OCI-LY7 (cell line): ENCODE data around the gene PKN2. TPM values are rescaled to one million over a fixed set of nuclear protein-coding genes. Genes with fewer than 3 reads are reported as not detected.

Experiments used
- BruUV-seq: library from RNA; stranded (reverse); fragments of 400-500 nt; replicated peaks from 2 replicates; lab custom pipeline; 2021; lab: Mats Ljungman, UMichigan
- CTCF ChIA-PET: fragments of 300-600 bp; sonication (Branson Sonifier 250); formaldehyde crosslinking; loops from one replicate; lab custom pipeline; 2022; ENCODE audit warnings: antibody characterized with exemption; ENCODE audit not compliant: unreplicated experiment; lab: Charles Lee
- POLR2A ChIA-PET: fragments of 300-600 bp; sonication (Branson Sonifier 250); formaldehyde crosslinking; loops from one replicate; lab custom pipeline; 2022; ENCODE audit warnings: antibody characterized with exemption; lab: Charles Lee
- DNase-seq: peaks from one replicate; pipeline ENCODE4 v3.0.0-alpha.2; 2015; ENCODE audit warnings: low spot score
- H2AFZ ChIP-seq: fragments of 200-600 bp; sonication (generic), shearing (Covaris generic); 2 replicates; pipeline ENCODE4 v1.6.1; 2014; ENCODE audit warnings: mild to moderate bottlenecking, antibody characterized with exemption, low read length, moderate library complexity
- H3K27ac ChIP-seq: fragments of 200-600 bp; sonication (generic); 2 replicates; pipeline ENCODE4 v1.5.1; 2014; ENCODE audit warnings: mixed run types, low read depth, mild to moderate bottlenecking, moderate library complexity, low read length, inconsistent platforms; ENCODE audit not compliant: poor library complexity, severe bottlenecking
- H3K36me3 ChIP-seq: fragments of 200-600 bp; sonication (generic); 2 replicates; pipeline ENCODE4 v1.6.1; 2014; ENCODE audit warnings: mild to moderate bottlenecking, antibody characterized with exemption, low read length, moderate library complexity, mixed read lengths; ENCODE audit not compliant: insufficient read depth
- H3K4me1 ChIP-seq: fragments of 200-600 bp; sonication (generic); 2 replicates; pipeline ENCODE4 v1.5.1; 2014; ENCODE audit warnings: mild to moderate bottlenecking, low read length; ENCODE audit not compliant: insufficient read depth, poor library complexity, severe bottlenecking
- H3K4me2 ChIP-seq: fragments of 200-600 bp; sonication (generic); 2 replicates; pipeline ENCODE4 v1.6.1; 2014; ENCODE audit warnings: mild to moderate bottlenecking, low read length
- H3K4me3 ChIP-seq: fragments of 200-600 bp; sonication (generic); 2 replicates; pipeline ENCODE4 v1.5.1; 2014; ENCODE audit warnings: mild to moderate bottlenecking, low read depth, low read length; ENCODE audit not compliant: poor library complexity, severe bottlenecking
- H3K79me2 ChIP-seq: fragments of 200-600 bp; sonication (generic); 2 replicates; pipeline ENCODE4 v1.6.1; 2016; ENCODE audit warnings: low read depth, mild to moderate bottlenecking, low read length, moderate library complexity, mixed read lengths; ENCODE audit not compliant: insufficient read depth
- H3K9me2 ChIP-seq: fragments of 200-600 bp; sonication (generic); 2 replicates; pipeline ENCODE4 v1.6.1; 2016; ENCODE audit warnings: mild to moderate bottlenecking, low read length, mixed read lengths; ENCODE audit not compliant: insufficient read depth
- H3K9me3 ChIP-seq: fragments of 200-600 bp; sonication (generic); 2 replicates; pipeline ENCODE4 v1.6.1; 2014; ENCODE audit warnings: mild to moderate bottlenecking, mixed run types, low read length, mixed read lengths
- H4K20me1 ChIP-seq: fragments of 200-600 bp; sonication (generic); 2 replicates; pipeline ENCODE4 v1.6.1; 2014; ENCODE audit warnings: mild to moderate bottlenecking, antibody characterized with exemption, low read length, moderate library complexity, mixed read lengths; ENCODE audit not compliant: insufficient read depth
- EZH2phosphoT487 ChIP-seq: fragments of 200-600 bp; sonication (generic); IDR thresholded peaks from 2 replicates; pipeline ENCODE4 v1.6.1; 2018; ENCODE audit warnings: low read depth, borderline replicate concordance, mild to moderate bottlenecking, mixed run types, antibody characterized with exemption, low read length, moderate library complexity, mixed read lengths
- intact Hi-C: fragments of 100-400 bp; cut with micrococcal nuclease; formaldehyde crosslinking; loops from one replicate; pipeline ENCODE4 v1.10.0; 2022; ENCODE audit not compliant: unreplicated experiment
- total RNA-seq, 2 experiments: library from RNA; depleted of rRNA in 1 of 2; stranded (reverse); fragments of >200 nt in 1 of 2; shearing (Covaris generic) in 1 of 2; gene quantifications; 2 replicates each; pipeline ENCODE4 v1.2.3, GENCODE V29; 2014 to 2022
- TF ChIP-seq, protein P1 (sequence below): fragments of 200-600 bp; sonication (generic); conservative IDR thresholded peaks from 2 replicates; pipeline ENCODE4 v1.5.1; 2014; ENCODE audit warnings: mild to moderate bottlenecking, antibody characterized with exemption, low read length, moderate library complexity, mixed read lengths

PKN2 gene
- total RNA-seq, 2 experiments from 2014 or later = 22.3 to 28.2 TPM

DNA sequence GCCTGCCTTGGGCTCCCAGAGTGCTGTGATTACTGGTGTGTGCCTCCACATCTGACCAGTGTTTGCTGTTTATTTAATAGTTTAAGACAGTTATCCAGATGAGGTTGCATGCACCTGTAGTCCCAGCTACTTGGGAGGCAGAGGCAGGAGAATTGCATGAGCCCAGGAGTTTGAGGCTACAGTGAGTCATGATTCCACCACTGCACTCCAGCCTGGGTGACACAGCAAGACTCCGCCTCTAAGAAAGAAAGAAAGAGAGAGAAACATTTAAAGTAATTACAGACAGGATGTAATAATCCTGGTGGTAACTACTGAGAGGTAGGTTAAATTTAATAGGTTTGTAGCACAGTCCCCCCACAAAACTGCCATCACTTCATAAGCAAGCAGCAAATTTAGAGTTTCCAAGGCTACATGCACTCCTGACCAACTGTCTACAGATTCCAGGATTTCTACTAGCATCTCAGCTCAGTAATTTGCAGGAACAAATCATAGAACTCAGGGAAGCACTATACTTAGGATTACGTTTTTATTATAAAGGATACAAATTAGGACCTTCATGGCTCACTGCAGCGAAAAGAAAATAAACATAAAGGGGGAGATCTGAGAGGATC, 89.6 kb downstream of the PKN2 start:
- H3K36me3 ChIP-seq = peaks cover 72% of the 10 kb centered on the region
- POLR2A ChIA-PET = no interaction called here
- BruUV-seq = no TSS peak

DNA sequence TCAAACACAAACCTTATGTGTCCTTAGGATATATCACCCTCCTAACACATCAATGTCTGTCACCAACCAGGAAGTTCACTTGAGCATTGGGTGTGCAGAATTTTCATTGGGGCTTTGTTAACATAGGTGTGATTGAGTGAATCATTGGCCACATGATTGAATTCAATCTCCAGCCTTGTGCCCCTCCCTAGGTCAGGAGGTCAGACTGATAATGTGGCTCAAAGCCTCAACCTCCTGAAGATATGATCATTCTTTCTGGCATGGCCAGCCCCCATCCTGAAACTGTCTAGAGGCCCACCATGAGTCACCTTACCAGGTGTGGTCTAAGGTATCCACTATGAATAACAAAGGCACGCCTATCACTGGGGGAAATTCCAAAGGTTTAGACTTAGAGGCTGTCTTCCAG, 90.1 kb downstream of the PKN2 start:
- H4K20me1 ChIP-seq = no peaks in the 10 kb centered on the region
- no TSS peak for BruUV-seq
- peaks cover 71% of the 10 kb centered on the region for H3K36me3 ChIP-seq
- ChIA-PET CTCF (no interaction called here), POLR2A (no interaction called here)
- H3K4me1 ChIP-seq = no peaks in the 10 kb centered on the region
- intact Hi-C loops = no loop called here
- no peaks in the 10 kb centered on the region for H3K9me2 ChIP-seq
- H3K9me3 ChIP-seq = no peaks in the 10 kb centered on the region
- H3K27ac ChIP-seq = no peak overlapping the region
- H2AFZ ChIP-seq = no peak overlapping the region
- H3K4me2 ChIP-seq = no peak overlapping the region
- no peak overlapping the region for H3K4me3 ChIP-seq
- no peak for TF ChIP-seq EZH2phosphoT487
- TF ChIP-seq, protein P1, sequence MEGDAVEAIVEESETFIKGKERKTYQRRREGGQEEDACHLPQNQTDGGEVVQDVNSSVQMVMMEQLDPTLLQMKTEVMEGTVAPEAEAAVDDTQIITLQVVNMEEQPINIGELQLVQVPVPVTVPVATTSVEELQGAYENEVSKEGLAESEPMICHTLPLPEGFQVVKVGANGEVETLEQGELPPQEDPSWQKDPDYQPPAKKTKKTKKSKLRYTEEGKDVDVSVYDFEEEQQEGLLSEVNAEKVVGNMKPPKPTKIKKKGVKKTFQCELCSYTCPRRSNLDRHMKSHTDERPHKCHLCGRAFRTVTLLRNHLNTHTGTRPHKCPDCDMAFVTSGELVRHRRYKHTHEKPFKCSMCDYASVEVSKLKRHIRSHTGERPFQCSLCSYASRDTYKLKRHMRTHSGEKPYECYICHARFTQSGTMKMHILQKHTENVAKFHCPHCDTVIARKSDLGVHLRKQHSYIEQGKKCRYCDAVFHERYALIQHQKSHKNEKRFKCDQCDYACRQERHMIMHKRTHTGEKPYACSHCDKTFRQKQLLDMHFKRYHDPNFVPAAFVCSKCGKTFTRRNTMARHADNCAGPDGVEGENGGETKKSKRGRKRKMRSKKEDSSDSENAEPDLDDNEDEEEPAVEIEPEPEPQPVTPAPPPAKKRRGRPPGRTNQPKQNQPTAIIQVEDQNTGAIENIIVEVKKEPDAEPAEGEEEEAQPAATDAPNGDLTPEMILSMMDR = no peak
- DNase-seq = no peak
- no peaks in the 10 kb centered on the region for H3K79me2 ChIP-seq

More for the DNA sequence above, 89.6 kb downstream of the PKN2 start:
- Histone ChIP-seq H3K27ac (no peak overlapping the region), H3K9me3 (no peaks in the 10 kb centered on the region), H3K4me3 (no peak overlapping the region), H3K9me2 (no peaks in the 10 kb centered on the region), H3K4me1 (no peaks in the 10 kb centered on the region), H2AFZ (no peak overlapping the region), H3K4me2 (no peak overlapping the region), H3K79me2 (no peaks in the 10 kb centered on the region), H4K20me1 (no peaks in the 10 kb centered on the region)
- CTCF ChIA-PET = no interaction called here
- intact Hi-C loops = no loop called here
- no peak for DNase-seq
- no peak for TF ChIP-seq EZH2phosphoT487
- TF ChIP-seq, protein P1 = no peak

DNA sequence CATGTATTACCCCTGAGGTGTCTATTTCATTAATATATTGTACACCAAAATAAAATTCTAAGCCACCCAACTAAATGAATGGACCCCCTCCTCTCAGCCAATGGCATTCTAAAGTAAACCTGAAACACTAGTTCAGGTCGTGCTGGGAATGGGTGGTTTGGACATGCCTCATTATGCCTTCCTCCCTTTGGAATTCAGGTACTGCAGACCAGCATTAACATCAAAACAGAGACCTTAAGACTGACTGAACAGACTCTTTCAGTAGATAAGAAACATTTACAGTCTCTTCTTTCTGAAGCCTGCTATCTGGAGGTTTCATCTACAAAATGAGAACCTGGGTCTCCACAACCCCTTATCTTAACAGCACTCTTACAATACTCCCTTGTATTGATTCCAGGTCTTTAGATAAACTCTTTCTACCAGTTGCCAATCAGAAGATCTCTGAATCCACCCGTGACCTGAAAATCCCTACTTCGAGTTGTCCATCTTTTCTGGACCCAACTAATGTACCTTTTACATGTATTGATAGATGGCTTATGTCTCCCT, 93.6 kb downstream of the PKN2 start:
- Histone ChIP-seq H3K27ac (no peak overlapping the region), H3K9me2 (no peaks in the 10 kb centered on the region), H3K36me3 (peaks cover 74% of the 10 kb centered on the region), H3K4me3 (no peak overlapping the region), H3K9me3 (no peaks in the 10 kb centered on the region), H3K79me2 (no peaks in the 10 kb centered on the region), H4K20me1 (no peaks in the 10 kb centered on the region), H2AFZ (no peak overlapping the region), H3K4me2 (no peak overlapping the region), H3K4me1 (no peaks in the 10 kb centered on the region)
- no peak for DNase-seq
- ChIA-PET CTCF (no interaction called here), POLR2A (interaction anchor here (0.7 kb wide), 1 partner anchor 78 kb away, joined by 3 read pairs; no protein-coding TSS in a partner anchor)
- no peak for TF ChIP-seq EZH2phosphoT487
- TF ChIP-seq, protein P1 = no peak
- intact Hi-C loops = no loop called here
- no TSS peak for BruUV-seq
